T-helper 2 cell treated with Interferon-gamma antibody and Interleukin-4, amounts not matched to agents 100 ng/mL and 5 ng/mL, for 36 hours (primary cell): ENCODE measurements around the gene NPNT. TPM values are rescaled to one million over a fixed set of nuclear protein-coding genes. Genes with fewer than 3 reads are reported as not detected.

Experiments
- total RNA-seq: library from RNA; stranded (reverse); gene quantifications from 2 replicates; pipeline ENCODE4 v1.2.3, GENCODE V29; 2022

NPNT gene
- total RNA-seq, 1 donor from 2014 or later: not detected

Other genes starting within 250 kb of the NPNT start
- gene INTS12, start 186.8 kb upstream of the NPNT start, total RNA-seq: 16.7 and 17.2 TPM in 2 replicates
- gene GSTCD, start 186.7 kb upstream of the NPNT start, total RNA-seq: 13.2 and 15.7 TPM in 2 replicates